DOHH2 (cell line): ENCODE measurements around the gene DOK7.

Experiments used
- H3F3A ChIP-seq: fragments of 200-600 bp; sonication (generic), shearing (Covaris generic); 2 replicates; pipeline ENCODE4 v1.6.0; 2016; ENCODE audit warnings: antibody characterized with exemption, mild to moderate bottlenecking; ENCODE audit not compliant: control insufficient read depth, insufficient read depth
- H3K27ac ChIP-seq: fragments of 200-600 bp; sonication (generic); 2 replicates; pipeline ENCODE4 v1.5.1; 2014; ENCODE audit warnings: low read depth, mild to moderate bottlenecking, low read length, moderate library complexity
- H3K27me3 ChIP-seq: fragments of 200-600 bp; sonication (generic); 2 replicates; pipeline ENCODE4 v1.6.1; 2014; ENCODE audit warnings: mild to moderate bottlenecking, low read length, mixed read lengths; ENCODE audit not compliant: control insufficient read depth
- H3K36me3 ChIP-seq: fragments of 200-600 bp; sonication (generic); 2 replicates; pipeline ENCODE4 v1.6.1; 2014; ENCODE audit warnings: mild to moderate bottlenecking, low read length, moderate library complexity, mixed read lengths; ENCODE audit not compliant: control insufficient read depth
- H3K4me1 ChIP-seq: fragments of 200-600 bp; sonication (generic); 2 replicates; pipeline ENCODE4 v1.6.1; 2014; ENCODE audit warnings: mild to moderate bottlenecking, low read length, mixed read lengths; ENCODE audit not compliant: control insufficient read depth
- H3K4me2 ChIP-seq: fragments of 200-600 bp; sonication (generic); 2 replicates; pipeline ENCODE4 v1.6.0; 2014; ENCODE audit warnings: mild to moderate bottlenecking, low read length, moderate library complexity
- H3K4me3 ChIP-seq: fragments of 200-600 bp; sonication (generic); 2 replicates; pipeline ENCODE4 v1.5.1; 2014; ENCODE audit warnings: mild to moderate bottlenecking, low read length, mixed read lengths
- H3K79me2 ChIP-seq: fragments of 200-600 bp; sonication (generic); 2 replicates; pipeline ENCODE4 v1.6.1; 2014; ENCODE audit warnings: mild to moderate bottlenecking, low read length, mixed read lengths; ENCODE audit not compliant: control insufficient read depth
- H3K9me2 ChIP-seq: fragments of 200-600 bp; sonication (generic); replicated peaks from 2 replicates; pipeline ENCODE4 v1.6.1; 2014; ENCODE audit warnings: mild to moderate bottlenecking, low read length, mixed read lengths; ENCODE audit not compliant: control insufficient read depth
- H3K9me3 ChIP-seq: fragments of 200-600 bp; sonication (generic); 2 replicates; pipeline ENCODE4 v1.6.1; 2014; ENCODE audit warnings: antibody characterized with exemption, low read length, mixed read lengths; ENCODE audit not compliant: control insufficient read depth, insufficient read depth
- H4K20me1 ChIP-seq: fragments of 200-600 bp; sonication (generic); 2 replicates; pipeline ENCODE4 v1.6.0; 2014; ENCODE audit warnings: low read depth, mild to moderate bottlenecking, antibody characterized with exemption, low read length, moderate library complexity; ENCODE audit not compliant: control insufficient read depth, insufficient read depth
- EZH2phosphoT487 ChIP-seq: fragments of 200-600 bp; sonication (generic); IDR thresholded peaks from 2 replicates; pipeline ENCODE4 v1.6.1; 2017; ENCODE audit warnings: borderline replicate concordance, mild to moderate bottlenecking, antibody characterized with exemption, low read length, moderate library complexity, mixed read lengths
- TF ChIP-seq, protein P1 (sequence below): fragments of 200-600 bp; sonication (generic); IDR thresholded peaks from one replicate; pipeline ENCODE4 v1.5.1; 2014; ENCODE audit warnings: antibody characterized with exemption, mild to moderate bottlenecking, low read depth, low read length; ENCODE audit not compliant: poor library complexity, severe bottlenecking

Gene DOK7

DNA sequence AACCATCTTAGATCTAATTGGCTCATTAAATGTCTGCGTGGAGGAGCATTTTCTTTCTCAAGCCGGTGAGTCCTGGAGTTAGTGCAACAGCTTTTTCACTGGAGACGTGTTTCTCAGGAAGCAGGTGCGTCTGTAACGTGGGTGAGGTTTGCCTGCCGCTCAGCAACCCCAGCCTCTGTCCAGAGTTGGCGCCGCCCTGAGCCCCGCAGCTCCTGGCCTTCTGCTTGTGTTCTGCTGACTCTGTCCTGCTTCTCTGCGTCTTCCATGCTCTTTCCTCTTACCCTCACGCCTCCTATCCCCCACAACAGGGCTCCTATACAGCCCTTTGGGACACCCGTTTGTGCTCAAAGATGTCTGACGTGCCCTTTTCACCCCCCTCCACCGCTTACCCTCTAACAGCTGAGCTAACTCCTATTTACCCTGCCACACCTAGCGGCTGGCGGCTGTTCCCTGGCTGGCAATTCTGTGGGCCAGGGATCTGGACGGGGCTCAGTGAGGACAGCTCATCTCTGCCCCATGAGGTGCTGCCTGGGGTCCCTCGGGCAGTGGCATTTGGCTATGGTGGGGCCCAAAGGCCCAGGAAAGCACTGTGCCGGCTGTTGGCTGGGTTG, 18.8 kb downstream of the DOK7 start:
- H3K4me2 ChIP-seq, result no peak overlapping the region
- H3K27me3 ChIP-seq, result peaks cover 53% of the 10 kb centered on the region
- no peaks in the 10 kb centered on the region for H3F3A ChIP-seq

DNA sequence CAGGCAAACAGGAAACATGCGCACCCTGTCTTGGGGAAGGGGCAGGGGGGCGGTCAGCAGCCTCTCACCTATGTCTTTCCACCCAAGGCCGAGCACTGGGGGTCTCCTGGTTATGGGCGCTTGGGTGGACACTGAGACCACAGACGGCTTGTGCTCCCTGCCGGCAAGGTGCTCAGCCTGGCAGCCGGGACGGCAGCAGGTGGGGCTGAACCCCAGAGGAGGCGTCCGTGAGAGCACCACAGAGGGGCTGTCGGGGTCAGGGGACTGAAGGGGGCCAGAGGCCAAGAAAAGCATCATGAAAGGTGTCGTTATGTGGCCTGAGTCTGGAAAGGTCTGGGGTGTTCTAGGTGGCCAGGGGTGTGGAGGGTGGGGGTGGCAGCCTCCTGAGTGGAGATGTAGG, 19.6 kb downstream of the DOK7 start:
- H3K4me2 ChIP-seq, result no peak overlapping the region
- H3K27me3 ChIP-seq, result peaks cover 53% of the 10 kb centered on the region

More for the DNA sequence above, 18.8 kb downstream of the DOK7 start:
- H3K27ac ChIP-seq, result no peak overlapping the region
- H3K4me3 ChIP-seq, result no peak overlapping the region
- no peaks in the 10 kb centered on the region for H4K20me1 ChIP-seq
- no peaks in the 10 kb centered on the region for H3K36me3 ChIP-seq
- no peaks in the 10 kb centered on the region for H3K9me2 ChIP-seq
- H3K4me1 ChIP-seq, result peaks cover 32% of the 10 kb centered on the region
- no peaks in the 10 kb centered on the region for H3K79me2 ChIP-seq
- H3K9me3 ChIP-seq, result no peaks in the 10 kb centered on the region
- TF ChIP-seq, protein P1, sequence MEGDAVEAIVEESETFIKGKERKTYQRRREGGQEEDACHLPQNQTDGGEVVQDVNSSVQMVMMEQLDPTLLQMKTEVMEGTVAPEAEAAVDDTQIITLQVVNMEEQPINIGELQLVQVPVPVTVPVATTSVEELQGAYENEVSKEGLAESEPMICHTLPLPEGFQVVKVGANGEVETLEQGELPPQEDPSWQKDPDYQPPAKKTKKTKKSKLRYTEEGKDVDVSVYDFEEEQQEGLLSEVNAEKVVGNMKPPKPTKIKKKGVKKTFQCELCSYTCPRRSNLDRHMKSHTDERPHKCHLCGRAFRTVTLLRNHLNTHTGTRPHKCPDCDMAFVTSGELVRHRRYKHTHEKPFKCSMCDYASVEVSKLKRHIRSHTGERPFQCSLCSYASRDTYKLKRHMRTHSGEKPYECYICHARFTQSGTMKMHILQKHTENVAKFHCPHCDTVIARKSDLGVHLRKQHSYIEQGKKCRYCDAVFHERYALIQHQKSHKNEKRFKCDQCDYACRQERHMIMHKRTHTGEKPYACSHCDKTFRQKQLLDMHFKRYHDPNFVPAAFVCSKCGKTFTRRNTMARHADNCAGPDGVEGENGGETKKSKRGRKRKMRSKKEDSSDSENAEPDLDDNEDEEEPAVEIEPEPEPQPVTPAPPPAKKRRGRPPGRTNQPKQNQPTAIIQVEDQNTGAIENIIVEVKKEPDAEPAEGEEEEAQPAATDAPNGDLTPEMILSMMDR, result no peak
- no peak for TF ChIP-seq EZH2phosphoT487

DNA sequence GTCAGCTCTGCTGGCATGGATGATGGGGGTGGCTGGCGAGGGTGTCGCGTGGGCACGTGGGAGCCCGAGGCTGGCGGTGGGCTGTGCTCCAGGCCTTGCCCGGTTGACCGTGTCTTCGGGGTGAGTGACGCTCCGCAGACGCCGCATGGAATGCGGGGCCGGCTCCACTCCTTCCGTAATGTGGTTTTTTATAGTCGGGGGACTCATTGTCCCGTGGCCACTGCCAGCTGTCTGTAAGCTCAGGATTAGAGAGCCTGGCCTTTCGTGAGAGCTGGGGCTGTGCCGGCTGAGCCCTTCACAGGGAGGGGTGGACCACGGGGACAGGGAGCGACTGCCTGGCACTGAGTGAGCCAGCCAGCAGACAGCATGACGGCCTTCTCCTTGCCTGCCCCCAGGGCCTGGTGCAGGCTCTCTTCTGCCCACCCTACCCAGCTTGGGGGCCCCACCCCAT, 20.4 kb downstream of the DOK7 start:
- peaks cover 35% of the 10 kb centered on the region for H3K4me1 ChIP-seq
- peaks cover 59% of the 10 kb centered on the region for H3K27me3 ChIP-seq
- H3K9me2 ChIP-seq, result no peaks in the 10 kb centered on the region
- TF ChIP-seq EZH2phosphoT487, result no peak
- TF ChIP-seq, protein P1, result no peak
- no peaks in the 10 kb centered on the region for H3K9me3 ChIP-seq
- H3K79me2 ChIP-seq, result no peaks in the 10 kb centered on the region
- H3K4me2 ChIP-seq, result no peak overlapping the region
- H4K20me1 ChIP-seq, result no peaks in the 10 kb centered on the region
- H3F3A ChIP-seq, result no peaks in the 10 kb centered on the region
- H3K36me3 ChIP-seq, result no peaks in the 10 kb centered on the region
- no peak overlapping the region for H3K4me3 ChIP-seq
- H3K27ac ChIP-seq, result no peak overlapping the region

More for the DNA sequence above, 19.6 kb downstream of the DOK7 start:
- Histone ChIP-seq H3K27ac (no peak overlapping the region), H3K36me3 (no peaks in the 10 kb centered on the region), H3K9me3 (no peaks in the 10 kb centered on the region), H3K79me2 (no peaks in the 10 kb centered on the region), H3F3A (no peaks in the 10 kb centered on the region), H3K4me1 (peaks cover 35% of the 10 kb centered on the region), H4K20me1 (no peaks in the 10 kb centered on the region), H3K9me2 (no peaks in the 10 kb centered on the region), H3K4me3 (no peak overlapping the region)
- no peak for TF ChIP-seq EZH2phosphoT487
- TF ChIP-seq, protein P1, result no peak
